ENCODE results near the gene NSUN4.

GRCh38 chr1:46310321-46310720, 30.3 kb upstream of the NSUN4 start:
- TF ChIP-seq, protein P1, sequence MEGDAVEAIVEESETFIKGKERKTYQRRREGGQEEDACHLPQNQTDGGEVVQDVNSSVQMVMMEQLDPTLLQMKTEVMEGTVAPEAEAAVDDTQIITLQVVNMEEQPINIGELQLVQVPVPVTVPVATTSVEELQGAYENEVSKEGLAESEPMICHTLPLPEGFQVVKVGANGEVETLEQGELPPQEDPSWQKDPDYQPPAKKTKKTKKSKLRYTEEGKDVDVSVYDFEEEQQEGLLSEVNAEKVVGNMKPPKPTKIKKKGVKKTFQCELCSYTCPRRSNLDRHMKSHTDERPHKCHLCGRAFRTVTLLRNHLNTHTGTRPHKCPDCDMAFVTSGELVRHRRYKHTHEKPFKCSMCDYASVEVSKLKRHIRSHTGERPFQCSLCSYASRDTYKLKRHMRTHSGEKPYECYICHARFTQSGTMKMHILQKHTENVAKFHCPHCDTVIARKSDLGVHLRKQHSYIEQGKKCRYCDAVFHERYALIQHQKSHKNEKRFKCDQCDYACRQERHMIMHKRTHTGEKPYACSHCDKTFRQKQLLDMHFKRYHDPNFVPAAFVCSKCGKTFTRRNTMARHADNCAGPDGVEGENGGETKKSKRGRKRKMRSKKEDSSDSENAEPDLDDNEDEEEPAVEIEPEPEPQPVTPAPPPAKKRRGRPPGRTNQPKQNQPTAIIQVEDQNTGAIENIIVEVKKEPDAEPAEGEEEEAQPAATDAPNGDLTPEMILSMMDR (IDR thresholded peaks at IDR 0.05), result no peak
- TF ChIP-seq POLR2AphosphoS5 (IDR thresholded peaks at IDR 0.05; ENCODE audit: low read depth, low read length) (no peak), SIN3A (IDR thresholded peaks at IDR 0.05; ENCODE audit: borderline replicate concordance, insufficient read depth, low read depth, low read length) (no peak), TCF7L2 (IDR thresholded peaks at IDR 0.05; ENCODE audit: low read depth, low read length) (no peak)
- TF ChIP-seq, protein P2, sequence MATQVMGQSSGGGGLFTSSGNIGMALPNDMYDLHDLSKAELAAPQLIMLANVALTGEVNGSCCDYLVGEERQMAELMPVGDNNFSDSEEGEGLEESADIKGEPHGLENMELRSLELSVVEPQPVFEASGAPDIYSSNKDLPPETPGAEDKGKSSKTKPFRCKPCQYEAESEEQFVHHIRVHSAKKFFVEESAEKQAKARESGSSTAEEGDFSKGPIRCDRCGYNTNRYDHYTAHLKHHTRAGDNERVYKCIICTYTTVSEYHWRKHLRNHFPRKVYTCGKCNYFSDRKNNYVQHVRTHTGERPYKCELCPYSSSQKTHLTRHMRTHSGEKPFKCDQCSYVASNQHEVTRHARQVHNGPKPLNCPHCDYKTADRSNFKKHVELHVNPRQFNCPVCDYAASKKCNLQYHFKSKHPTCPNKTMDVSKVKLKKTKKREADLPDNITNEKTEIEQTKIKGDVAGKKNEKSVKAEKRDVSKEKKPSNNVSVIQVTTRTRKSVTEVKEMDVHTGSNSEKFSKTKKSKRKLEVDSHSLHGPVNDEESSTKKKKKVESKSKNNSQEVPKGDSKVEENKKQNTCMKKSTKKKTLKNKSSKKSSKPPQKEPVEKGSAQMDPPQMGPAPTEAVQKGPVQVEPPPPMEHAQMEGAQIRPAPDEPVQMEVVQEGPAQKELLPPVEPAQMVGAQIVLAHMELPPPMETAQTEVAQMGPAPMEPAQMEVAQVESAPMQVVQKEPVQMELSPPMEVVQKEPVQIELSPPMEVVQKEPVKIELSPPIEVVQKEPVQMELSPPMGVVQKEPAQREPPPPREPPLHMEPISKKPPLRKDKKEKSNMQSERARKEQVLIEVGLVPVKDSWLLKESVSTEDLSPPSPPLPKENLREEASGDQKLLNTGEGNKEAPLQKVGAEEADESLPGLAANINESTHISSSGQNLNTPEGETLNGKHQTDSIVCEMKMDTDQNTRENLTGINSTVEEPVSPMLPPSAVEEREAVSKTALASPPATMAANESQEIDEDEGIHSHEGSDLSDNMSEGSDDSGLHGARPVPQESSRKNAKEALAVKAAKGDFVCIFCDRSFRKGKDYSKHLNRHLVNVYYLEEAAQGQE (IDR thresholded peaks at IDR 0.05; ENCODE audit: insufficient read depth in 1 of 2, low read depth in 2 of 2, low read length in 1 of 2), result no peak
